Measurements from ENCODE around the gene HIVEP2. TPM values are rescaled to one million over a fixed set of nuclear protein-coding genes. Genes with fewer than 3 reads are reported as not detected.
A peak's percentile ranks its signal among the peaks of the same experiment; 100 is the strongest.

Gene HIVEP2
- polyA plus RNA-seq, 1 donor from 2014 or later, result 5.9 TPM

DNA sequence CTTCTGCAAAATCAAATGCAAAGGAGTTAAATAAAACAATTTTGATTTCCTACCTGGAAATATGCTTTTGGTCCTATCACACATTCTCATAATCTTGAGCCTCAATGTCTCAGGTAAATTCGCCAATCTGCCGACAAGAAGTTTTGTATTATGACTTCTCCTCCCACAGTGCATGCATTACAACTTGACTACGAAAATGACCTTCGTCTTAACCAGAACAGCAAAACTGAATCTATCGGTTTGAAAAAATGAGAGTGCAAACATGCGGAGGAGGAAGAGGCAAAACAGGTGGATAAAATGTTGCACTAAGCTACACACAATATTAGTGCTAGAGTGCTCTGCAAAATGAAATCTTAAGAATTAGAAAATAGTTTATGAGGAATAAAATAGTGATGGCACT, 43.4 kb downstream of the HIVEP2 start:
- H3K36me3 Mint-ChIP-seq, result peaks cover 5% of the 10 kb centered on the region
- H3K27me3 Mint-ChIP-seq, result no peaks in the 10 kb centered on the region
- H3K4me1 Mint-ChIP-seq, result peaks cover 29 to 31% (median 30%) of the 10 kb centered on the region in 3 donors
- no peak overlapping the region for H3K4me3 Mint-ChIP-seq
- no peaks in the 10 kb centered on the region for H3K9me3 Mint-ChIP-seq
- peak overlapping the region in 1 of 3 donors; percentile 92 for H3K27ac Mint-ChIP-seq

DNA sequence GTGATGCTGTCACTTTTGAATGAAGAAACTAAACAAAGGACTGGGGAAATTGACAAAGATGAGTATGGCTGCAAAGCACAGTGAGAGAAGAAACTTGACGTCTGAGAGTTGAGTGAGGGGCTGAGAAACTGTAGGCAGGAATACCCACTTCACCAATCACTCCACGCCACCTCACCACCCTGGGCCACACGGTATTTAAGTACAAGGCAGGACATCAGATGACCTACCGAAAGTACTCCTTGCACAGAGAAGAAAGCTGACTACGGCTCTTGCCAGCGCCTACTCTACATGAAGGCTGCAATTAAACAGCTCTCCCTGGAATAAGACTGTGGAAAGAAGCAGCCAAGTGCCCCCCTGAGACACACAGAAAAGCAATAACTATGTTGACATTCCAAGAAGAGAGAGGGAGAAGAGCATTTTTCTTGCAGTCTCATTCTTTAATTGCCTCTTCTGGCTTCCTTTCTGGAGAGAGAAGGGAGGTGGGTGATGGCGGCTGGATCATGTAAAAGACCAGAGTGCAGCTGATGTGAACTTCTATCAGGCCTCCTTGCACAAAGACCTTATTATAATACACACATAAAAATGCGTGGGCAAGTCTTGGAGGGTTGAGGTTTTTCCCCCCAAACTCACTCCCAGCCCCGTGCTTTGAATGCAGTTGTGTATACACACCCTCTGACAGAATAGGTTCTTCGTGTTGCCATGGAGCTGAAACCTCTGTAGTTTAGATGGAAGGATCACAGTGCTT, 44.6 kb downstream of the HIVEP2 start:
- Mint-ChIP-seq H3K9me3 (no peaks in the 10 kb centered on the region), H3K4me3 (no peak overlapping the region), H3K27ac (peak overlapping the region in 1 of 3 donors; percentile 63), H3K27me3 (no peaks in the 10 kb centered on the region), H3K4me1 (peaks cover 30 to 33% (median 32%) of the 10 kb centered on the region in 3 donors), H3K36me3 (peaks cover 5% of the 10 kb centered on the region)

DNA sequence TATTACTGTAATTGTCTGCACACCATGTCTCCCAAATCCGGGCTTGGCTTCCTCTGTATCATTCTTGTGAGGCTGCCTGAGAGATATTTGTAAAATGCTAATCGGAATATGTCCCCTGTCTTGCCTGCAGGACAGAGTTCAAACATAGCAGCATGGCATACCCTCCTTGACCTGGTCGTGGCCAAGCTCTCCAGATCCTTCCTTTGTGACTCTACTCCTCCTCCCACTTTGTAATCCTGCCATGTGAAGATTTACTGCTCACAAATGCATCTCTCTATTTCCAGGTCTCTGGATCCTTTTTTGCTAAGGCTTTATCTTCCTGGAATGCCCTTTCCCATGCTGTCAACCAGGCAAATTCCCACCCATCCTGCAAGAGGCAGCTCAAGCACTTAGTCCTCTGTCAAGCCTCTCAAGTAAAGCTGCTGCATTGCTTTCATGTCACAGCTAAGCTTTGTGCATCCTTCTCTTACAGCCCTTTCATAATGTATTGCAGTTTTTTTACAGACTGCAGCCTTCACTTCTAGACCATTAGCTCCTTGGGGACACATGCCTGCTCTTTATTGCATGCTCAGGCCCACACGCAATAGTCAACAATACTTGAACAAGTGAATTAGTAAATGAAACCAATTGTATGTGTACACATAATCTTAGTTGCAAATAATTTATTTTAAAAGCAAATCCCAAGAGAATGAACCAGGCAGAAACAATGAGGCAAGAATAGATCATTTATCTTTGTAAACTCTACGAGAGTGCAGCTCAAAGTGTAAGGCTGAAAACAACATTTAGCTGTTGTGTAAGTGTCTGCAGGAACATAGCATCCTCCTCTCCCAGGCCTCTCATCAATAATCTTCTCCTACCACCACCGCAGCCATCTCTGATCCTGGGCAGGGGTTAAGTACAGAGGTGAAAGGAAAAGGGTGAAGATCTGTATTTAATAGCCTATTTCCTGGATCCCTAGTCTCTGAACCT, 45.8 kb downstream of the HIVEP2 start:
- Mint-ChIP-seq H3K27me3 (no peaks in the 10 kb centered on the region), H3K27ac (no peak overlapping the region), H3K36me3 (peaks cover 5% of the 10 kb centered on the region), H3K4me3 (no peak overlapping the region), H3K4me1 (peaks cover 29 to 32% (median 32%) of the 10 kb centered on the region in 3 donors), H3K9me3 (no peaks in the 10 kb centered on the region)

DNA sequence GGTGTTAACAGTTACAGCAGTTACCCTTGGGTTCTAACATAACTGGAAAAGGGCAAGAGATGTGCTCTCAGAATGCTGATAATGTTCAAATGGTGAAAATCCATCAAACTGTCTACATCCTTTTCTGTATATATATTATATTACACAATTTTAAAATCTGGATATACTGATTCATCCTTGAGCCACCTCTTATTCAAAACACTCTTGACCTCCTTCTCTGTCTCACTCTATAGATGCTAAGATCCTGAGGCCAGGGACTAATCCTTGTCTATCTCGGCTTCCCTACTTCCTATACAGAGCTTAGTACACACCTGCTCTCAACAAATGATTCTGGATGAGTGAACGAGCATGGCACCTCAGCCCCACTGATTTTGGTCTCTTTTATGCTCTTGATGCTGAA, 47.3 kb downstream of the HIVEP2 start:
- Mint-ChIP-seq H3K4me3 (no peak overlapping the region), H3K4me1 (peaks cover 13 to 18% (median 18%) of the 10 kb centered on the region in 3 donors), H3K27me3 (no peaks in the 10 kb centered on the region), H3K9me3 (no peaks in the 10 kb centered on the region), H3K36me3 (peaks cover 5% of the 10 kb centered on the region), H3K27ac (no peak overlapping the region)

DNA sequence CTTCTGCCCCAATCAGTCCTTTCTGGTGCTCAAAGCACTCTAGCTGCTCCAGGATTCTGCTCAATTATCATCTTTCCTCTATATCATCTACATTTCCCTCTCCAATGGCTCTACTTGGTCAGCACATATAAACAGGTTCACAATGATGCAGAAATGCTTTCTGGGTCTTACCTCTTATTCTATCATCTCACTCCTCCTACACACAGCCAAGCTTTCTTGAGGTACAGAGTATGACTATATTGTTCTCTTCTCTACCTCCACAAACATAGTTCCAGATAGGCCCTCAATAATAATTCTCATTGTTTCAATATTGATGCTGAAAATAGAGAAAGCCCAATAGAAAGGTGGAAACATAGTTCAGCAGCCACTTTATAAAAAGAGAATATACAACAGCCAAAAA, 48.2 kb downstream of the HIVEP2 start:
- Mint-ChIP-seq H3K4me1 (peaks cover 5 to 16% (median 16%) of the 10 kb centered on the region in 3 donors), H3K4me3 (no peak overlapping the region), H3K27me3 (no peaks in the 10 kb centered on the region)

DNA sequence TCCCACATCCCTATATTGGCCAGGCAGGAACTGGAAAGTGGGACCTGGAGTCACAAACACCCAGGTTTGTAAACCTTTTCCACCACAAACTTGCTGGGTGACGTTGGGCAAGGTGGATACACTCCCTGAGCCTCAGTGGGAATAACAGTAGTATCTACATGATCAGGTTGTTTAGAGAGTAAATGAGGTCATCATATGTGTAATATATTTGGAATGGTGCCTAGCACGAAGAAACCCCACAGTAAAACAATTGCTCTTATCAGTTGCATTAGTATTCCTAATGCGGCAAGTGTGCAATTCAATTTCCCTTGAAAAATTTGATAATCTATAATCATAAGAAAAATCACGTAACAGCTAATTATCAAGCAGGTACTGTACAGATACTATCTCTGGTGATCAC, 51.9 kb downstream of the HIVEP2 start:
- Mint-ChIP-seq H3K4me3 (no peak overlapping the region), H3K27me3 (no peaks in the 10 kb centered on the region), H3K27ac (no peak overlapping the region), H3K36me3 (peaks cover 1% of the 10 kb centered on the region), H3K4me1 (peaks cover 14 to 29% (median 21%) of the 10 kb centered on the region in 3 donors), H3K9me3 (no peaks in the 10 kb centered on the region)

More for the DNA sequence above, 48.2 kb downstream of the HIVEP2 start:
- no peak overlapping the region for H3K27ac Mint-ChIP-seq
- no peaks in the 10 kb centered on the region for H3K9me3 Mint-ChIP-seq
- H3K36me3 Mint-ChIP-seq, result peaks cover 6% of the 10 kb centered on the region

DNA sequence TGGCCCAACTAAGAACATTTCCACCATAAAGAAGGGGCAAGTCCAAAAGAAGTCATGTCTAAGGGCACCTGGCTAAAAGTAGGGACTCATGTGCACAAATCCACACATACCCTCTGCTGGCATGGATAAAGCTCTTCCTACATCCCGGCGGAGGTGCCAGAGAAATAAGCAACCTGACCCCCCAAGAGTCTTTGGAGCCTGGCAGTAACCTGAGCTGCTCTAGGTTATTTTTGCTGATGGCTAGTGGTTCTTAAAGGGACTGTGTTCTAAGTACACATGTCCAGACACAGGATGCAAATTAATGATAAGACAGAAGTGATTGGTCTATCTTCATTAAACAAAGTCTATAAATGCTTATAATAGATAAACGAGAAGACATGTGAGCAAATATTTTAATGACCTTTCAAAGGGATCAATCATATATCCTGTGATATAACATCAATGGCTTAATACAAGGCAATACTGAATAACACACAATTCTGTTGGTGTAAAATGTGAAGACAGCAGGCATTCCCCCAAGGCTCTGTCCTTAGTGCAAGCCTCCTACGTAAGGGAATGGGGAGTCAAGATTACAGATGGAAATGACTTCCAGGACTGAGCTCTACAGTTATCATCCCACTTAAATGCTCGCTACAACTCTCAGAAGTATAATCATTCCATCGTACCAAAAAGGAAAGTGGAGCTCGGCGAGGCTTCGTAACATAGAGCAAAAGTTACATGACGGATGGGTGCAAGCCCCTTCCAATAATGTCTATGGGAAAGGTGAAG, 52.5 kb downstream of the HIVEP2 start:
- Mint-ChIP-seq H3K27me3 (no peaks in the 10 kb centered on the region), H3K4me3 (peak overlapping the region in 1 of 4 donors; percentile 71), H3K4me1 (peaks cover 19 to 35% (median 24%) of the 10 kb centered on the region in 3 donors), H3K9me3 (no peaks in the 10 kb centered on the region), H3K36me3 (peaks cover 1% of the 10 kb centered on the region), H3K27ac (peak overlapping the region in 1 of 3 donors; percentile 45)

DNA sequence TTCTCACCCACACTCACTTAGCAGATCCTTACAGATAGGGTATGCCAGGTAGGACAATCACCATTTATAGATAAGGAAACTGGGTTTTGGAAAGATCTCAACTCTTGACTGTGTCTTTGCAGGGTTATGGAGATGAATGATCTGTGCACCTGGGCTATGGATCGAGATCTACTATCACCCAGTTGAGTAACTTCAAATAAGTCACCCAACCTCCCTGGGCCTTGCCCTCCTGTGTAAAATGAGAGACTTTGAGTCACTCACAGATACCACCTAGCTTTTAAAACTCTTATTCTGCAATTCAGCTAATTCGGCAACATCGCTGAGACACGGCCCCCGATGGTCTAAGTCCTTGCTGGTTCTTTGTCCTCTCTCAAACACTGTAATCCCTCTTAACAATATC, 53.5 kb downstream of the HIVEP2 start:
- peak overlapping the region in 1 of 3 donors; percentile 59 for H3K27ac Mint-ChIP-seq
- H3K9me3 Mint-ChIP-seq, result no peaks in the 10 kb centered on the region
- H3K4me1 Mint-ChIP-seq, result peaks cover 29 to 44% (median 32%) of the 10 kb centered on the region in 3 donors
- H3K27me3 Mint-ChIP-seq, result no peaks in the 10 kb centered on the region
- no peak overlapping the region for H3K4me3 Mint-ChIP-seq
- H3K36me3 Mint-ChIP-seq, result peaks cover 1% of the 10 kb centered on the region

DNA sequence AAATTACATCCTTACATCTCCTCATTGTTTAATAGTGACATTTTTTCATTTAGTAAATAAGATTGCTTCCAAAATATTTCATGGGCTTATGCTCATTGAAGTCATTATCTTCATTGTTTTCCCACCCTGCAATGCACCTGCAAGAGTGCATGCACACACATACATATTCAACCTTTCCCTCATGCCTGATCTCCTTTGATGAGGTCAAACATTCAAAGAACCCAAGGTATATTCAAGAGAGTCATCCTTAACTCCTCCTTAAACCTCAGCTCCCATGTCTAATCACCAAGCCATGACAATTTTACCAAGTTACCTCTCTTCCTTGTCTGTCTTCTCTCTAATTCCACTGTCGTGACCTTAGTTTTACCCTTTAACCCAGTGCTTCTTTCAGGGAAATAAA, 56.5 kb downstream of the HIVEP2 start:
- H3K36me3 Mint-ChIP-seq, result peaks cover 3% of the 10 kb centered on the region
- peak overlapping the region in 2 of 3 donors; percentile 33 to 61 for H3K27ac Mint-ChIP-seq
- H3K27me3 Mint-ChIP-seq, result no peaks in the 10 kb centered on the region
- no peaks in the 10 kb centered on the region for H3K9me3 Mint-ChIP-seq
- peaks cover 44 to 63% (median 46%) of the 10 kb centered on the region in 3 donors for H3K4me1 Mint-ChIP-seq
- H3K4me3 Mint-ChIP-seq, result peak overlapping the region in 2 of 4 donors; percentile 25 to 36

DNA sequence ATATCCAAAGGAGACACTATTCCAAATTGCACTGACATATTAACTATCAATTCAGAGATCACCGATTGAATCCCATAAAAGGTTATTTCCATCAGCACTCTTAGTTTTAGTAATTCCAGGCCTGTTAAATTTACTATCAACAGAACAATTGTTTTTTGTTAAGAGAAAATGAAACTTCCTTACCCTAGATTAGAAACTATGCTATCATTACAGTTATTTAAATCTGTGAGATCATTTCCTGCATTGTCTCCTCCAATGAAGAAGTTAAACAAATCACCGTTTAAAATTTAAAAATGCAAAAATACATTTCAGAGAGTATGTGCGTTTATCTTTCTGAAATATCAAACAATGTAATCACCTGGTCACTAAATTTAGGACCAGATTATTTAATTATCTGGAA, 57.5 kb downstream of the HIVEP2 start:
- Mint-ChIP-seq H3K9me3 (no peaks in the 10 kb centered on the region), H3K36me3 (peaks cover 3% of the 10 kb centered on the region), H3K4me1 (peaks cover 47 to 69% (median 48%) of the 10 kb centered on the region in 3 donors), H3K4me3 (peak overlapping the region in 2 of 4 donors; percentile 54 to 75), H3K27me3 (no peaks in the 10 kb centered on the region), H3K27ac (peak overlapping the region; percentile 28 to 81 (median 76))

DNA sequence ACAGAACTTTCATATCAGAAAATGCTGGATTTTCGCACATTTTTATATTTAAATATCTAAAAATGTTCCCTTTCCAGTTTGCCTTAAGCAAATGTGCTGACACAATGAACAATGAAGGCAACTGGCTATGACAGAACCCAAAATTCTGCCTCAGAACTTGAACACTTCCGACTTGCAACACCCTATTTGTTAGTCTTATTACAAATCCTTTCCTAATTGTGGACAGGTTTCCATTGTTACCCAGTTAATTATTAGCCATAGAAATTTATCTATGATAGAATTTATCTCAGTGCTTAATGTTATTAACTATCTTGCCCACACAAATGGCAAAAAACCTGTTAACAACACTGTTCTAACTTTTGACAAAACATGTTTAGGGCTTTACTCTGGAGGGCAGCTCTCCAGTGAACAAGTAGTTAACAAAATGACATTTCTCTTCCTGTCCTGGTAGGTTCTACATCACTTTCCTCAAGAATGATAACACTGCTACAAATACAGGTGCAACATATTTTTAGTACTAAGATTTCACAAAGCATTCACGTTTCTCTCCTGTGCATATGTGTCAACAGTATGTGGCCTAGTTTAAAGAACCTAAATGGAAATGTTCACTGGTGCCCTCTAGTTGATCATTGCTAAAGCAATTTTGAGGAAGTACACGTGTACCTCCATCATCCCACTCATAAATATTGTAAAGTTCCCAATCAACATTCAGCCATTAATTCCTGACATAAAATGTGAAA, 58.4 kb downstream of the HIVEP2 start:
- H3K9me3 Mint-ChIP-seq, result no peaks in the 10 kb centered on the region
- H3K4me3 Mint-ChIP-seq, result peak overlapping the region in 3 of 4 donors; percentile 20 to 80 (median 52)
- peaks cover 2% of the 10 kb centered on the region for H3K36me3 Mint-ChIP-seq
- no peaks in the 10 kb centered on the region for H3K27me3 Mint-ChIP-seq
- H3K27ac Mint-ChIP-seq, result peak overlapping the region; percentile 28 to 89 (median 81)
- peaks cover 44 to 68% (median 51%) of the 10 kb centered on the region in 3 donors for H3K4me1 Mint-ChIP-seq

DNA sequence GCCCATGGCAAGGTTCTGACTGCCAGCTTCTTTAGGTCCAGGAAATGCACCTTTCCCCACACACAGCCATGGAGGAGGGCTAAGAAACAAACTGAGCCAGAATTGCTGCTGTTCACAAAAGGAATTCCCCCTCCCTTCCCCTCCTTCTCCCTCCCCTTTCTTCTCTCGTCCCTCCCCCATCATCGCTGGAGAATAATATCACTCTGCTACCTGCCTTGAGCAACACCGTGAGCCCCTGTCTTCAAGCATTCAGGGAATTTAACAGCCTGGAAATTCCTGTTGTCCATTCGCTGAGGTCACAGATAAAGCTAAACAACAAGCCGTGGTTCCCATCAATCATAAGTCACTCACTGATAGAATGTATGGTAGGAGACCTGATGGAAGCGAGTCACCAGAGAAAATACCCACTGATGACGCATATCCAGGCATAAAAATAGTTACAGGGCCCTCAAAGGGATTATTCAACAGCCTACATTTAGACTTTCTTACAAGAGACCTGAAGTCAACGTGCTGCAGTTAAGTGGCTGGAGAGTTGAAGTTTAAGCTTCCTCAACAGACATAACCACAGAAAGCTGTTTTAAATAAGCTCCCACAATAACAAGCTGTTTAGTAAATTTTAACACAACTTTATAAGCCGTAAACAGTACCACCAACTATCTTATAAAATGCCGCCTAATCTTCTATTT, 59.7 kb downstream of the HIVEP2 start:
- no peaks in the 10 kb centered on the region for H3K9me3 Mint-ChIP-seq
- peaks cover 3% of the 10 kb centered on the region for H3K36me3 Mint-ChIP-seq

DNA sequence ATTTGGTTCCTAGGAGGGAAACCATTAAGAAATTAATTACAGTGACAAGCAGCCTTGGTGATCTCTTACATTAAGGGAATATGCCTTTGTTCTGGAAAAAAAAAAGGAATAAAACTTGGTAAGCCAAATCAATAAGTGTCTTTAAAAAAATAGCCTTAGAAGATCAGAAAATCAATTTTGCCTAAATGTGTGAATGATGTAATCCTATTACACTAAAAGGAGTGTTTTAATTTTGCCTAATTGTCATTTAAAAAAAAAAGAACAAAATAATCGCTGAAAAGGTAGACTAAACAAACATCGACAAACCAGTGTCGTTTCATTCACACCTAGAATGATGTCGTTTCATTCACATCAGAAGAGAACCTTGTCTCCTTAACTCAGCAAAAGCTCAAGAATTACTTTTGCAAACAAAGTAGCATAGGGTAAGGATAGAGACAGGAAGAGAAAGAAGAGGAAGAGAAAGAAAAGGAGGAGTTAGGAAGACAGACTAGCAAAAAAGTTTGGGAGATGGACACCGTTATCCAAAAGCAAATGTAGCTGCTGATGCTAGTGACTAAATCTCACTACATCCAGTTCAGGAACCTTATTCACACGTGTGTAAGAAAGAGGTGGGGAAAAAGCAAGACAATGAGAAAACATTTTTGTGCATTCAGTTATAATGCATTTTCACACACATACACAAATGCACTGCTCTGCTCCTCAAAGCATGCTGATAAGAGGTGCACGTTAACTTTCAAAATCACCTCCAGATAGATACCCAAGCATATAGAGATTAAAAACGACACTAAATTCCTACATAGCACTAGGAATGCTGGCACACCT, 60.6 kb downstream of the HIVEP2 start:
- peak overlapping the region; percentile 67 to 98 (median 88) for H3K4me3 Mint-ChIP-seq
- peaks cover 9% of the 10 kb centered on the region for H3K36me3 Mint-ChIP-seq
- H3K9me3 Mint-ChIP-seq, result no peaks in the 10 kb centered on the region
- peaks cover 53 to 73% (median 57%) of the 10 kb centered on the region in 3 donors for H3K4me1 Mint-ChIP-seq
- H3K27me3 Mint-ChIP-seq, result no peaks in the 10 kb centered on the region
- H3K27ac Mint-ChIP-seq, result peak overlapping the region; percentile 67 to 96 (median 92)

More for the DNA sequence above, 59.7 kb downstream of the HIVEP2 start:
- peak overlapping the region; percentile 66 to 96 (median 92) for H3K27ac Mint-ChIP-seq
- H3K4me1 Mint-ChIP-seq, result peaks cover 45 to 69% (median 54%) of the 10 kb centered on the region in 3 donors
- peak overlapping the region; percentile 23 to 98 (median 88) for H3K4me3 Mint-ChIP-seq
- no peaks in the 10 kb centered on the region for H3K27me3 Mint-ChIP-seq

All from IgD-negative memory B cell (primary cell).